NCI-H460 (cell line): Measurements from ENCODE around the gene OR8D1. TPM values are rescaled to one million over a fixed set of nuclear protein-coding genes. Genes with fewer than 3 reads are reported as not detected.

Experiments used
- DNase-seq: peaks from one replicate; pipeline ENCODE4 v3.0.0-alpha.2; 2016; ENCODE audit warnings: low read depth; ENCODE audit errors: extremely low read depth
- polyA plus RNA-seq: library from polyadenylated mRNA; depleted of rRNA; stranded (reverse); fragments of >200 nt; gene quantifications from 2 replicates; pipeline ENCODE4 v1.2.3, GENCODE V29; 2014; cell fraction: nucleus; rRNA removed
- total RNA-seq: library from RNA; depleted of rRNA; stranded (reverse); fragments of >200 nt; shearing (Covaris generic); gene quantifications from 2 replicates; pipeline ENCODE4 v1.2.3, GENCODE V29; 2014; rRNA removed

Gene OR8D1
- total RNA-seq: not detected in 2 replicates
- not detected in 2 replicates for polyA plus RNA-seq

DNA sequence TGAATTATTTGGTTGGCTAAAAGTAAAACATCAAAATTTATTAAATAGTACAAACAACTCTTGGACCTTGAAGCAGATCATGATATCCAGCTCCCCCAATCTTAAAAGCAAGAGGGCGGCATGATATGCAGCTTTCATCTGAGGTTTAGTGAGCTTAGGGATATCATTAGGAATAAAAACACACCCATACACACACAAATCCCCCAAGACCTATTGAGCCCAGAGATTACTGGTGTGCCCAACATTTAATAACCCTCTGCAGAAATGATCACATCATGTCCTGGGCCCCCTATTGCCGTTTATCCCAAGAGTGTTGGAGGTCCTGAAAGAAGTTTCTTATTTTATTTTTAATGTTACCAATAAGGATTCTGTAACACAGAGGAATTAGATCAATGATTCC is at the start of gene OR8D1:
TSS of gene OR8D1 (minus strand) at position 101 of the 400 bp plus-strand sequence. CDS start 3,183 bp downstream, outside the sequence.
- no peak for DNase-seq

DNA sequence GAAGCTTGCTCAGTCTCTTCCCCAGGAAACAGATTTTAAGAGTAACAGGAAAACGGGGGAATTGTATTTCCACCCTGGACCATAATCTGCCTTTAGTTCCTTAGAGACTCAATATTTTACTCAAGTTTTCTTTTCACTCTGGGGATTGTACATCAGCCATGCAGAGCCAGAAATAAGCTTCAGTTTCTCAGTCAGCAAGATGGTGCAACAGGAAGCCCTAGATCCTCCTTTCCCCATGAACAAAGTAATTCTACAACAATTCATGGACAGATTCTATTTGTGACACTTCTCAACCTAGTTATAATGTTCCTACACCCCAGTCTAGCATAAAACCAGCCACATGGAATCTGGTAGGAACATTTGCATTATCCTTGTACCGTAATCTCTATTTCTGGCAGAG is 45.8 kb upstream of the OR8D1 start:
- no peak for DNase-seq

DNA sequence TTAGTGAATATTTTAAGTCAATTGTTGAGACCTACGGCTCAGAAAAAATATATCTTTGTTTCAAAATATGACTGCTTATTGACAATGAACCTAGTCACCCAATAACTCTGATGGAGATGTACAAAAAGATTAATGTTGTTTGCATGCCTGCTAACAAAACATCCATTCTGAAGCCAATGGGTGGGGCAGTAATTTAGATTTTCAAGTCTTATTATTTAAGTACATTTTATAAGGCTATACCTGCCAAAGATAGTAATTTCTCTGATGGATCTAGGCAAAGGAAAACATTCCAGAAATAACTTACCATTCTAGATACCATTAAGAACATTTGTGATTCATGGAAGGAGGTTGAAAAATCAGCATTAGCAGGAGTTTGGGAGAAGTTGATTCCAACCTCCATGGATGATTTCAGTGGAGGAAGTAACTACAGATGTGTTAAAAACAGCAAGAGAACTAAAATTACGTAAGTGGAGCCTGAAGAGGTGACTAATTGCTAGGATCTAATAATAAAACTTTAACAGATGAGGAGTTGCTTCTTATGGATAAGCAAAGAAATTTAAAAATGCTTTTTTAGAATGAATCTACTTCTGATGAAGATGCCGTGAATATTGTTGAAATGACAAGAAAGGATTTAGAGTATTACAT is 32.7 kb upstream of the OR8D1 start:
- DNase-seq: no peak

DNA sequence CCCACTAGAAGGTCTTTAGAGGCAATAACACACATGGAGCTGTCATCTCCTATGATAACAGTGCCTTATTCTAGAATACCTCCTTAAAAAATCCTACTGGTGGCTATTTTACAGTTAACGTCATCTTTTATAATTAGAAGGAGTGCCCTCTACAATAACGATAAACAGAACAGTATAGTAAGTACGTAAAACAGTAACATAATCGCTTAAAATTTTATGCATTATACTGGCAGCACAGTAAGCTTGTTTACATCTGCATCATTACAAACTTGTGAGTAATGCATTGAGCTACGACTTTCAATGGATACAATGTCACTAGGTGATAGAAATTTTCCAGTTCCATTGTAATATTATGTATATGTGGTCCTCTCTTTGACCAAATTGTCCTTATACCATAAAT is 30.6 kb upstream of the OR8D1 start:
- no peak for DNase-seq

DNA sequence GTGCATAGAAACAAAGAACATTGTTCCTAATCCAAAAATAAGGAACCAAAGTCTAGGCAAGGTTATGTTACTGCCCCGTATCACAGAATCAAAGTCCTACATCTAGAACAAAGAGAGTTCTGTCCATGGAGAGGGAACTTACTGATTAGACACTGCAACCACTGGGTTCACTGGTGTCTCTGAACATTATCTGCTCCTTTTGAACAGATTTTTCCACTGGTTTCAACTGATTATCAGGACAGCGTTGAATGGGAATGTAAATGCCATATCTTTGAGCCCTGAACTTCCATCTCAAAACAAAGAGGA is 26.3 kb upstream of the OR8D1 start:
- DNase-seq: no peak

DNA sequence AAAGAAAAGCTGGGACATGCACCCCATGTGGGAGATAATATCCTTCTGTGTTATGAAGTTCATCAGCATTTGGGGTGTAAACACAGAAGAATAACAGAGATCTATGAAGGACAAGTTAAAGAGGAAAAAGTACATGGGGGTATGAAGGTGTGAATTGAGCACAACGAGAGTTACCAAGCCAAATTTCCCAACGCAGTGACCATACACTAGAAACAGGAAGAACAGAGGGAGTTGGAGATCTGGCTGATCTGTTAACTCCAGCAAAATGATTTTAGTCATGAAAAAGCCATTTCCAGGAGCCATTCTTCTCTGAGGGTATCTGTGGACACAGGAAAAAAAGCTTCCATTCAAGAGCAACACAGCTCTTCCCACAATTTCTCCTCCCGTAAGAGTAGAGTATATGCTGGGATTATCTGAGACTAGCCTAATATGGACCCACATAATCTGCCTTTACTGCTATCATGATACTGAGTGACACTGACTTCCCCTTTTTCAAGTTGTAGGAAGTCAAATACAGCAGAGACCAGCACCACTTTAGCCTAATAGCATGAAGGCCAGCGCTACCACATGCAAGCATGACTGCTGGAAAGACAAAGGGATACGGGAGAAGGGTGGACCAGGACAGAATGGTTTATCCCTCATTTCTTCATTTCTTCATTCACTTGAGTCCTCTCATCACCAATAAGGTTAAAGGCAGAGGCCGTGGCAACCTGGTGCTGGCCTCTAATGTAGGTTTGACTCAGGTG is 25.8 kb upstream of the OR8D1 start:
- no peak for DNase-seq

DNA sequence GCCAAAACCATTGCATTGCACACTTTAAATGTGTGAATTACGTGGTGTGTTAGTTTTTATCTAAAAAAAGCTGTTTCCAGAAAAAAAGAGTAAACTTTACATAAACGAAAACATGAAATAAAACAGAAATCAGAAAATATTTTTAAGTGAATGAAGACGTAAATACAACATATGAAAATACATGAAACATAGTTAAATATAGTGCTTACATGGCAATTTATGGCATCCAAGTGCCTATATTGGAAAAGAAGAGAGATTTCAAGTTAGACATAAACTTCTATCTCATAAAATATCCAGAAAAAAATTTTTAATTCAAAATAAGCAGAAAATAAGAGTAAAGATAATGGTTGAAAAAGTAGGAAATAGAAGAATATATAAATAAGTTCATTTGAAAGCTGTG is 18.1 kb upstream of the OR8D1 start:
- DNase-seq: no peak

DNA sequence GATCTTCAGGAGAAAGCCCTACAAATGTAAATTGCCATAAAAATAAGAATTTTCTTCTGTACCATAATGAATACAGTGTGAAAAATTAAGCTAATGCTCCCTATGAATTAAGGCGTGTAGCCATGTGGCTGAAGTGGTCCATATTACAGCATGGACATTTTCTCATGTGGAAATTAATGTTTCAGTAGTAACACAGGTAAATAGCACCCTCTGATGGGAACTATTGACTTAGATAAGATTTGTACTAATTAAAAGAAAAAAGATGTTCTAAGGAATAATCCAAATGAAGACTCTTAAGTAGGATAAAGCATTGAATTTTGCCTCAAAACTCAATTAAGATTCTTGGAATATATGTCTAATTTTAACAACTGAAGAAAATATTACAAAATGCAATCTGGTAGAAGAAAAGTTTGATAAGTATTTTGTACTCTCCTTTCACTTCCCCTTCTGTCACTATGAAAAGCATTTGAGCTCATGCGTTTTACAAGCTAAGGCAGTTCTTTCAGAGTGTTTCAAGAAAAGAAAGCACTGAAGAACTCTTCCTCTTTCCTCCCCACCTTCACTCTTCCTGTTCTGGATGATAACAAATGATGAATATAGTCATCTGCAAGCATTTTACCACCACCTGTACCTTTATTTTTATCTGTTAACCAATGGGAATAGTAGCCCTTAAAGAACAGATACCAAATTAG is 16.2 kb upstream of the OR8D1 start:
- no peak for DNase-seq

DNA sequence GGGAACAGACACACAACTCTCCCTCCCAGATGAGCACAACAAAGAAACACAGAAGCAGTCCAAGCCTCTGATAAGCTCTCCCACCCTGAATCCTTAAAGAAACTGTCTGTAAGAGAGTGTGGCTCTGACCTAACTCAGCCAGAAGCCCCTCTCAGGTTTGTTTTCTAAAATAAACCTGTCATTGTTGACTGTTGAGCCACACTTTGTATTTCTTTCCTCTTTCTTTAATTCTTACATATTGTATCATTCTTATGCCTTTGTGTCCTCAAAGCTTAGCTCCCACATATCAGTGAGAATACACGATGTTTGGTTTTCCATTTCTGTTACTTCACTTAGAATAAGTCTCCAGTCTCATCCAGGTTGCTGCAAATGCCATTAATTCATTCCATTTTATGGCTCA is 14.0 kb upstream of the OR8D1 start:
- no peak for DNase-seq

DNA sequence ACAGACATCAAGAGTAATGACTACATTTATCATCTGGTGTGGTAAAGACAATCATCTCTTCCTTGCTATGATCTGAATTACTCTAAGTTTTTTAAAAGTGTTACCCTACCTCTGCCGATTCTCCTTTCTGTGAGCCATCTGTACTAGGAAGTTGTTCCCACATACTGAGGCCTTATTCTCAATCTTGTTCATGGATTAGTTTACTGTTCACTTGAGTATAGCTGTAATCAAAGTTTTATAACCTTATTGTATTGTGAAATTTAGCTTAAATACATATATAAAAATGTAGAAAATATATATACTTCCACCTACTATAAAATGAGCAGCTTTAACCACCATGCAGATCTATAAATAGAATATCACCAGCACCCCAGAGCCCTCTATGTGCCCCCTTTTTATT is 8.6 kb upstream of the OR8D1 start:
- no peak for DNase-seq

DNA sequence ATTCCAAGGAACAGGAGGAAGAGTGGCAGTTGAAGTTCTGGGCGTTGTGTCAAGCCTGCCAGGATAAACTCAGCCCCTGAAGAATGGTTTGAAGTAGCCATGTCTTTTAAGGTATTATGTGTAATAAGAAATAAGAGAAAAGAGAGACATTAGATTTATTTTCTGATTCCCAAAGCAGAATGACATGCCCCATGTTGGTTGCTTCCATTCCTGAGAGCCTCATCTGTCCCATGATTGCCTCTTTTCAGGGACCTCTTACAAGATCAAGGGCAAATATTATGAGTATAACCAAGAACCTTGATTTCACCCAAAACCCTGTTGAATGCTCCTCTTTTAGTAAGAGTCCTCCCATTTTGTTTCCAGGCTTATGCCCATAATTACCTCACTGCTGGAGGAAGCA is 6.3 kb upstream of the OR8D1 start, which contains the start of gene OR8D2:
TSS of gene OR8D2 (minus strand) at position 101 of the 400 bp plus-strand sequence. CDS start at position 101, 0 bp downstream.
- no peak for DNase-seq

DNA sequence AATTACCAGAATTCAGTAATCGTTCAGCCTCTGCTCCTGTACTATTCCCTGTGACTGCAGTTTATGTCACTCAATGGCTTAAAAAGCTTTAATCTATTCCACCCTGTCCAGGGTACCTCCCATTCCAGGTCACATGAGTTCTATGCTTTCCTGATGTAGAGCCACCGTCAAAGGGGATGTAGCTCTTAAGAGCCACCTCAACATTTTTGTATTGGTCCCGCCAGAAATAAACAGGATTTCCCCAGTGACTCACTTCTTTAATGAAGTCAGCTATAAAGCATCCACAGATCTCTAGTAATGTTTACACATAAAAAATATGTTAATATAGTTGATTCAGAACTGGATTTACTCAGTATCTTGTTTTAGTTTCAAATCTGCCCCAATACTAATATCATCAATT is 1.3 kb upstream of the OR8D1 start:
- DNase-seq: no peak

DNA sequence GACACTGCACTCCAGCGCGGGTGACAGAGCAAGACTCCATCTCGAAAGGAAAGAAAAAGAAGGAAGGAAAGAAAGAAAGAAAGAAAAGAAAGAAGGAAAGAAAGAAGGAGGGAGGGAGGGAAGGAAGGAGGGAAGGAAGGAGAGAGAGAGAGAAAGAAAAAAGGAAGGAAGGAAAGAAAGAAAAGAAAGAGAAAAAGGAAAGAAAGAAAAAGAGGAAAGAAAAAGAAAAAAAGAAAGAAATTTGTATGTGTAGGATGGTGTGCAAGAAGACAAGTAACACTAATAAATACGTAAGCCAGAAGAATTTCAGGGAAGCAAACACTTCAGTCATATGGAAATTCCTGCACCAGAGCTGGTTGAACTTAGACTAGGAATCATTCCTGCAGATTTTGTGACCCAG is 618 bp downstream of the OR8D1 start:
- DNase-seq: no peak

DNA sequence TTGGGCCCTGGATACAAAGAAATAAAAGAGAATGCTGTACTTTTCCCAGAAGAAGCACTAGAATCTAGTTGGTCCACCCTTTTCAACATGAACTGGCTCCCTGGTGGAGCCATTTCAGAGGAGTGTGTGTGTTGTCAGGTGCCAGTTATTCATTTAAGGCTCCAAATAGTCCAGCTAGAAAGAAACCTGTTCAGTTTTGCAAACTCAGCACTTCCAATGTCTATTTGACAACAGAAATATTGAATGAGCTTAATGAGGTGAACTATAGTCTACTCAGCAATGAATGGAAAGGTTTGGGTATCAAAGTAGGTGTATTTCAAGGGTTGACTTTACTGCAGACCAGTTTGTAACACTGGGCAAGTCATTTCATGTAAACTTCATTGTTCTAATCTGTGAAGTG is 2.1 kb downstream of the OR8D1 start:
- DNase-seq: no peak

DNA sequence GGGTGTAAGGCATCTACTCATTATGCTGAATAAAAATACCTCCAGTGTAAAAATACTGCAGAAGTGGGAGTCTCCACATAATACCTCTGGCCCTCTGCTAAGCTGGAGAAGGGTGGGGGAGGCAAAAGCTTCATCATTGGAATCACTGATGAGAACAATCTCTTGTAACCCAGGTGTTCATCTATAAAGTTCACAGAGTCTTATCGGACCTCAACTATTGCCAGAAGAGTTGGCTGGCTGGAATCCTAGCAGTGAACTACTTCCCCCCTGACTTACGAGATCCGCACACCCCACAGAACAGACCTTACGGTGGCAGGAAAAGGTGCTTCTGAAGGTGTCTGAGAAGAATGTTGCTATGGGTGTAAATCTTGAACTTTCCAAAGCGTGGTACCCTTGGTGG is 2.5 kb downstream of the OR8D1 start:
- no peak for DNase-seq

DNA sequence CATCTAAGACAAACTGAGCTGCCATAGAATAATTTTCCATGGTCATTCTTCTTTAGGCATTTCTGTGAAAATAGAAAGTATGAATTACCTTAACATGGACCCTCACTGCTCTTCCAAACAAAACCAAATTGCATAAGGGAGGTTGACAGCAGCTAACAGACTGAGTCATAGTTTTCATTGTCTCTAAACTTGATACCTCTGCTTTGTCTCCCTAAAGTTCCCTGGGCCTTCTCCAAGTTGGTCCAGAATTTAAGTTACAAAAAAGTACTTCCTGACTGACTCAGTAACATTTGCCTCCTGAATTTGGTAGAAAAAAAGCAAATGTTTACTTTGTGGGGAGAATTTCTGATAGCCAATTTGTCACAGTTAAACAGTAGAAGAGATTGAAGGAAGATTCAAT is 3.0 kb downstream of the OR8D1 start:
- DNase-seq: no peak

DNA sequence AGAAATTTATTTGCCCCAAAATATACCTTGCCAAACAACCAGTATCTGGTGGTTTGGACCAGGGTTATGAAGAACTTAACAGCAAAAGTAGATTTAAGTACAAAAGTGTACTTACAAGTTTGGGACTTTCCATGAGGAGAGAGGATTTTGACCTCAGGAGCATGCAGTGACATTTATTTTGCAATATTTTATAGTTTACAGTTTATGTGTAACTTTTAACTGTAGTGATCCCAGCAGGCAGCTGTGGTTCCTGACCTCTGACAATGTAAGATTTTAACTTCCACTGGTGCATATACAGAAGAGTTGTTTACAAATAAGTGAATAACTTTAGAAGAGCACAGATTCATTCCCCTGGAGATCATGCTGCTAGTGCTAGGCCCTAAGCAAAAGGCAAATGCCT is 6.7 kb downstream of the OR8D1 start:
- no peak for DNase-seq

DNA sequence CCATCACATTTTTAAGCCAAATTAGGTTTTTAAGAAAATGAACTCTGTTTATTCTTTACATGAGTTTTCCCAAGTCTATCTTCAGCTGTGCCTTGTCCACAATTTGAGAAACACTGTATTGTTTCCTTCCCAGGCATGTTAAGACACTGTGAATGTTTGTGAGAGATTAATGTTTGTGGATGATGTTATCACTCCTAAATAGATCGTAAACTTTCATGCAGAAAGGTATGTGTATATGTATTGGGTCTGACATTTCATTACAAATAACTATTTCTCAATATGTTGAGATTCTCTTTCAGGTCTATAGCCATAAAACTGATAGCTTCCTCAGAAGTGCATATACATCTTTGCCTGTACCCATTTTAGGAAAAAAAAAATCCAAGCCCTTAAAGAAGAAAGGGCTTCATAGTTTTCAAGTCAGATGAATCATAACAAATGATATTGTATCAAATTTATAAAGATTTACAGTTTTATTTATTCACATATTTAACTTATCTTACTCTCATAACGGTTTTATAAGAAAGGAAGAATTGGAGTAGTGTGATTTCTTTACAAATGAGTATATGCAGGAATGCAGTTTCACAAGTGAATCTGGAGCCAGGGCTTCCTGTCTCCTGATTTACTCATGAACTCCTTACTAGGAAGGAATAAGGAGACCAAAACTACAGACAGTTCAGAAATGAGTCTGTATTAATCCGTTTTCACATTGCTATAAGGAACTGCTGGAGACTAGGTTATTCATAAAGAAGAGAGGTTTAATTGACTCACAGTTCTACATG is 11.2 kb downstream of the OR8D1 start:
- no peak for DNase-seq

DNA sequence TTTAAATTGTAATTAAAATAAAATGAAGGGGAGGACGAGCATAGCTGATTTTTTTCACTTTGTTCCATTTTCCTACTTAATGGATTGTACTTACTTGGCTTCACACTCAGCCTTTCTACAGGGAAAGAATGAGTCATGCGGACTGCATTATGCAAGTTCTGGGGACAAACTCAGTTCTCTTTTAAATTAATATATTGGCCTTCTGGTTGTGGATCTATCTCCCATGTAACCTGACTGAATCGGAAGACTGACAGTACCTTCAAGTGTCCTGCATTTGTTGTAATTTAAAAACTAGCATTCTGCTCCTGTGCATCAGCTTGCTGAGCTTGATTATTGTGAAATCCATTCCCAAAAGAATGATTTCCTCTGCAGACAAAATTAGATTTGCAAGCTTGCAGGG is 12.2 kb downstream of the OR8D1 start:
- DNase-seq: no peak

DNA sequence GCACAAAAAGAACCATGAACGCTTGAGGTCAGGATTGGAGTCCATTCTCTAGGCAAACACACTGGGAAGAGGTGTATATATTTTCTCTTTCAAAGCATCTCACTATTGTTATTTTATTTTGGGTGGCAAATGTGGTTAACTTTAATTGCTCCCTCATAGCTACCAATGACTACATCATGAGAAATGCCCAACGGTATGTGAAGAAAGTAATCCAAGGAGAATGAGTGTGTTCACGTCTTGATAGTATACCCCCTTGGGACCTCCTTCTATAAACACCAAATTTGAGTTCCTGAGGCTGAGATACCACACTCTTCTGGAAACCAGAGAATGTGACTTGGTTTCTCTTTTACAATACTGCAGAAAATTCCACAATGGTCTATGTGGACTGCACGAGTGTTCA is 15.8 kb downstream of the OR8D1 start:
- no peak for DNase-seq

DNA sequence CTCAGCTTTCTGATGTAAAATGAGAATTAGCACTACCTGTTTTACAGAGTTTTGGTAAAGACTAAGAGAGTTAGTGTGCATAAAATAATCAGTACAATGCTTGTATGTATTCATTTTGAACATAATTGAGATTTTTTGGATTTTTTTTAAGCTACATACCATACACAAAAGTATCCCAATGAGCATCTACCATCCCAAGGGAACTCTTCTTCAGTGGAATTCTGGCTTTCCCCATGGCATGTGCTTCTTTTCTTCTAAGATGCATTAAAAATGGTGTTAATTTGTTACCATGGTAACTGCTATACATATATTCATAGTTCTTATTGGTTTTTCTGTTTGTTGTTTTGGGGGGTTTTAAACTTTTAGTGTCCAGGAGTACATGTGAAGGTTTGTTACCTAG is 17.7 kb downstream of the OR8D1 start:
- DNase-seq: no peak
